HEK293 (cell line): ENCODE data around the gene ALG12.

Experiments
- ZNF10 ChIP-seq: fragments of 450-650 bp; formaldehyde crosslinking; IDR thresholded peaks from 2 replicates; pipeline ENCODE4 v1.5.1; 2017; ENCODE audit warnings: missing biosample characterization, missing genetic modification characterization
- ZNF121 ChIP-seq: fragments of 450-650 bp; formaldehyde crosslinking; IDR thresholded peaks from 2 replicates; pipeline ENCODE4 v1.5.1; 2016; ENCODE audit warnings: missing biosample characterization, missing genetic modification characterization
- ZNF175 ChIP-seq: fragments of 450-650 bp; formaldehyde crosslinking; IDR thresholded peaks from 2 replicates; pipeline ENCODE4 v1.5.1; 2016; ENCODE audit warnings: missing biosample characterization, missing genetic modification characterization
- ZNF24 ChIP-seq: fragments of 450-650 bp; formaldehyde crosslinking; IDR thresholded peaks from 2 replicates; pipeline ENCODE4 v1.5.1; 2016; ENCODE audit warnings: missing biosample characterization, missing genetic modification characterization
- ZNF274 ChIP-seq, 2 experiments: fragments of 200-500 bp in 1 of 2; fragments of 450-650 bp in 1 of 2; sonication (Bioruptor generic) in 1 of 2; formaldehyde crosslinking in 1 of 2; IDR thresholded peaks; 2 replicates each; pipeline versions ENCODE4 v1.5.1 to v1.6.1; 2014 to 2016; ENCODE audit warnings: borderline replicate concordance in 1 of 2, inconsistent platforms in 1 of 2, low read length in 1 of 2, missing biosample characterization in 1 of 2, missing genetic modification characterization in 1 of 2
- ZNF324 ChIP-seq: fragments of 450-650 bp; formaldehyde crosslinking; IDR thresholded peaks from 2 replicates; pipeline ENCODE4 v1.5.1; 2016; ENCODE audit warnings: missing biosample characterization, missing genetic modification characterization
- ZNF354C ChIP-seq: fragments of 450-650 bp; formaldehyde crosslinking; IDR thresholded peaks from 2 replicates; pipeline ENCODE4 v1.5.1; 2016; ENCODE audit warnings: missing biosample characterization, missing genetic modification characterization, low read depth, borderline replicate concordance
- ZNF510 ChIP-seq: fragments of 450-650 bp; formaldehyde crosslinking; IDR thresholded peaks from 2 replicates; pipeline ENCODE4 v1.5.1; 2018; ENCODE audit warnings: mild to moderate bottlenecking, missing genetic modification characterization, missing biosample characterization; ENCODE audit not compliant: insufficient replicate concordance
- ZNF776 ChIP-seq: fragments of 450-650 bp; formaldehyde crosslinking; IDR thresholded peaks from 2 replicates; pipeline ENCODE4 v1.5.0; 2017; ENCODE audit warnings: missing biosample characterization, missing genetic modification characterization, borderline replicate concordance
- ZSCAN30 ChIP-seq: fragments of 450-650 bp; IDR thresholded peaks from 2 replicates; pipeline ENCODE4 v1.5.1; 2018; ENCODE audit warnings: missing biosample characterization, mild to moderate bottlenecking, missing genetic modification characterization, moderate library complexity
- TF ChIP-seq, protein P1 (sequence below): fragments of 450-650 bp; formaldehyde crosslinking; IDR thresholded peaks from 2 replicates; pipeline ENCODE4 v1.5.1; 2016; ENCODE audit warnings: missing biosample characterization, missing genetic modification characterization
- TF ChIP-seq, protein P2 (sequence below): fragments of 450-650 bp; formaldehyde crosslinking; IDR thresholded peaks from 2 replicates; pipeline ENCODE4 v1.5.1; 2016; ENCODE audit warnings: missing biosample characterization, missing genetic modification characterization
- TF ChIP-seq, protein P3 (sequence below): fragments of 450-650 bp; formaldehyde crosslinking; IDR thresholded peaks from 2 replicates; pipeline ENCODE4 v1.5.1; 2016; ENCODE audit warnings: missing biosample characterization, missing genetic modification characterization, low read depth

DNA sequence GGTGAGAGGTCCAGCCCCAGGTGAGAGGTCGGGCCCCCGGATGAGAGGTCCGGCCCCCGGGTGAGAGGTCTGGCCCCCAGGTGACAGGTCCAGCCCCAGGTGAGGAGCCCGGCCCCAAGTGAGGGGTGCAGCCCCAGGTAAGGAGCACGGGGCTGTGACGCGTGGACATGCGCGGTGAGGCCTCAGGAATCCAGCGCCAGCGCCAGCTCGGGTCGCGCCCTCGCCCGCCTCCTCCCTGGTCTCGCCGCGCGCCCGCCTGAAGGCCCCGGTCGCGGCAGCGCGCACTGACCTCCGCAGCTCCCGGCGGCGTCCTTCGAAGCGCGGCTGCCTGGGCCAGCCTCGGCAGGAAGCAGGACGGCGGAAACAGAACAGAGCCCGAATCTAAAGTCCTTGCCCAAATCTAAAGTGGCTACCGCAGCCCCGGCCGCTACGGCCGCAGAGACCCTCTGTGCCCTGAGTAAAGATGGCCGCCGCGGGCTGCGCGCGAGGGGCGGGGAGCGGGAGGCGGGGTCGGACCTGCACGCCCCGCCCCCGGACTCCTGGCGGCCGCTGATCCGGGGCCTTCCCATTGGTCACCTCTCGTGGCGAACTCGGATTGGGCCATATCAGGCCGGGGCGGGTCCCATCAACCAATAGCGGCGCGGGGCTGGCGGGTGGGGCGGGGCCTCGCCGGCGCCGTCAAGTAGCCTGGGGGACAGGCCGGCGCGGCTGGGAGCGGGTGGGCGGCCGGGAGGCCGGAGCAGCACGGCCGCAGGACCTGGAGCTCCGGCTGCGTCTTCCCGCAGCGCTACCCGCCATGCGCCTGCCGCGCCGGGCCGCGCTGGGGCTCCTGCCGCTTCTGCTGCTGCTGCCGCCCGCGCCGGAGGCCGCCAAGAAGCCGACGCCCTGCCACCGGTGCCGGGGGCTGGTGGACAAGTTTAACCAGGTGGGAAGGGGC lies at the start of gene ALG12, which contains the start of gene CRELD2:
- no peak for TF ChIP-seq ZNF121 (tag by site-specific recombination)
- TF ChIP-seq, protein P1, sequence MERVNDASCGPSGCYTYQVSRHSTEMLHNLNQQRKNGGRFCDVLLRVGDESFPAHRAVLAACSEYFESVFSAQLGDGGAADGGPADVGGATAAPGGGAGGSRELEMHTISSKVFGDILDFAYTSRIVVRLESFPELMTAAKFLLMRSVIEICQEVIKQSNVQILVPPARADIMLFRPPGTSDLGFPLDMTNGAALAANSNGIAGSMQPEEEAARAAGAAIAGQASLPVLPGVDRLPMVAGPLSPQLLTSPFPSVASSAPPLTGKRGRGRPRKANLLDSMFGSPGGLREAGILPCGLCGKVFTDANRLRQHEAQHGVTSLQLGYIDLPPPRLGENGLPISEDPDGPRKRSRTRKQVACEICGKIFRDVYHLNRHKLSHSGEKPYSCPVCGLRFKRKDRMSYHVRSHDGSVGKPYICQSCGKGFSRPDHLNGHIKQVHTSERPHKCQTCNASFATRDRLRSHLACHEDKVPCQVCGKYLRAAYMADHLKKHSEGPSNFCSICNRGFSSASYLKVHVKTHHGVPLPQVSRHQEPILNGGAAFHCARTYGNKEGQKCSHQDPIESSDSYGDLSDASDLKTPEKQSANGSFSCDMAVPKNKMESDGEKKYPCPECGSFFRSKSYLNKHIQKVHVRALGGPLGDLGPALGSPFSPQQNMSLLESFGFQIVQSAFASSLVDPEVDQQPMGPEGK (tag by site-specific recombination) = peak; percentile 47; the same call in 1 of the 2 replicates
- TF ChIP-seq, protein P2, sequence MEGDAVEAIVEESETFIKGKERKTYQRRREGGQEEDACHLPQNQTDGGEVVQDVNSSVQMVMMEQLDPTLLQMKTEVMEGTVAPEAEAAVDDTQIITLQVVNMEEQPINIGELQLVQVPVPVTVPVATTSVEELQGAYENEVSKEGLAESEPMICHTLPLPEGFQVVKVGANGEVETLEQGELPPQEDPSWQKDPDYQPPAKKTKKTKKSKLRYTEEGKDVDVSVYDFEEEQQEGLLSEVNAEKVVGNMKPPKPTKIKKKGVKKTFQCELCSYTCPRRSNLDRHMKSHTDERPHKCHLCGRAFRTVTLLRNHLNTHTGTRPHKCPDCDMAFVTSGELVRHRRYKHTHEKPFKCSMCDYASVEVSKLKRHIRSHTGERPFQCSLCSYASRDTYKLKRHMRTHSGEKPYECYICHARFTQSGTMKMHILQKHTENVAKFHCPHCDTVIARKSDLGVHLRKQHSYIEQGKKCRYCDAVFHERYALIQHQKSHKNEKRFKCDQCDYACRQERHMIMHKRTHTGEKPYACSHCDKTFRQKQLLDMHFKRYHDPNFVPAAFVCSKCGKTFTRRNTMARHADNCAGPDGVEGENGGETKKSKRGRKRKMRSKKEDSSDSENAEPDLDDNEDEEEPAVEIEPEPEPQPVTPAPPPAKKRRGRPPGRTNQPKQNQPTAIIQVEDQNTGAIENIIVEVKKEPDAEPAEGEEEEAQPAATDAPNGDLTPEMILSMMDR = no peak
- TF ChIP-seq ZNF274 (IDR thresholded peaks at IDR 0.05; ENCODE audit: low read length) = no peak
- TF ChIP-seq ZNF274 (tag by site-specific recombination; IDR thresholded peaks at IDR 0.05; ENCODE audit: borderline replicate concordance) = no peak
- no peak for TF ChIP-seq ZNF776
- TF ChIP-seq ZNF354C (tag by site-specific recombination) = no peak
- TF ChIP-seq ZNF10 = no peak
- peak; percentile 69 for TF ChIP-seq ZSCAN30 (tag by site-specific recombination)
- no peak for TF ChIP-seq ZNF175 (tag by site-specific recombination)
- TF ChIP-seq, protein P3, sequence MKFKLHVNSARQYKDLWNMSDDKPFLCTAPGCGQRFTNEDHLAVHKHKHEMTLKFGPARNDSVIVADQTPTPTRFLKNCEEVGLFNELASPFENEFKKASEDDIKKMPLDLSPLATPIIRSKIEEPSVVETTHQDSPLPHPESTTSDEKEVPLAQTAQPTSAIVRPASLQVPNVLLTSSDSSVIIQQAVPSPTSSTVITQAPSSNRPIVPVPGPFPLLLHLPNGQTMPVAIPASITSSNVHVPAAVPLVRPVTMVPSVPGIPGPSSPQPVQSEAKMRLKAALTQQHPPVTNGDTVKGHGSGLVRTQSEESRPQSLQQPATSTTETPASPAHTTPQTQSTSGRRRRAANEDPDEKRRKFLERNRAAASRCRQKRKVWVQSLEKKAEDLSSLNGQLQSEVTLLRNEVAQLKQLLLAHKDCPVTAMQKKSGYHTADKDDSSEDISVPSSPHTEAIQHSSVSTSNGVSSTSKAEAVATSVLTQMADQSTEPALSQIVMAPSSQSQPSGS = no peak
- no peak for TF ChIP-seq ZNF510 (tag by site-specific recombination)
- TF ChIP-seq ZNF24 (tag by site-specific recombination) = no peak
- 0 out of 2 replicates have a peak, but pooled peaks have one; percentile 27 for TF ChIP-seq ZNF324 (tag by site-specific recombination)
